Activated T-helper 1 cell treated with Interleukin-2 at 50 U/mL for 16 hours (primary cell): ENCODE results near the gene ENO1.

Experiments used
- DNase-seq: peaks from one replicate; pipeline ENCODE4 v3.0.0-alpha.2; 2020; ENCODE audit warnings: low read depth

The ENO1 gene

DNA sequence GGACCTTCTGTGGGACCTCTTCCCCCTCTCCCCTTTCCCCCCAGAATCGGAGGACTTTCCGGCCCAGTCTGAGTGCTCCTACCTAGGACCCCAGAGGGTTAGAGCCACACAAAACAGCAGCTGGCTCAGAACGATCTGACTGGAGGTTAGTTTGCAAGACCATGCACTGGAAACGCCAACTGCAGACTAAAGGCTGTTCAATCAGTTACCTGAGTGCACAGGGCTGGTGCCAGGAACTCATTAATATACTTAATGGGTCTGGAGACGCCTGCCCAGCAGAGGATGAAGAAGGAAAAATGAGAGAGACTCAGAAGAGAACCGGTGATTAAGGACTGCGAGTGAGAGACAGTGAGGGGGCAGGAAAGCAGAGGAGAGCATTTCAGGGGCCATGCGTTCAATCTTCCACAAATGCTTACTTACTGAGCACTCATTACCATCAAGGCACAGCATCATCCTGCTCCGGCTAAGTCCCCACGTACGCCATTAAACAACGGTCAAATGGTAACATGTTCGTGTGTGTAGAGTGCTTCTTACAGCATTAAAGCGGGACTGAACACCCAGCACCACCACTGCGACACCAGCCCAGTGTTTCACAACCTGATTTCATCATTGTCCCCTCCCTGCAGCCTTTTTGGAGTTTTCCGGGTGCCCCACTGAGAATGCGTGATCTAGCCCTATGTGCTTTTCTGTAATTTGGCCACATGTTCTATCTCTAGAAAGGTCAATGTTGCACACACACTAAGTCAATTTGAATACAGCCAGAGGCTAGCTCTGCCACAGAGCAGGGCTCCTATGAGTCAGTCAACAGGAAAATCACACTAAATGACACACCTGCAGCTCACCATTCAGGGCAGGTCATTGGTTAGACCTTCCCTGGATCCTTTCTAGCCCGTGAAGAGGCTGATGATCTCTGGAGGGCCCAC is 7.6 kb downstream of the ENO1 start:
- DNase-seq, result no peak

DNA sequence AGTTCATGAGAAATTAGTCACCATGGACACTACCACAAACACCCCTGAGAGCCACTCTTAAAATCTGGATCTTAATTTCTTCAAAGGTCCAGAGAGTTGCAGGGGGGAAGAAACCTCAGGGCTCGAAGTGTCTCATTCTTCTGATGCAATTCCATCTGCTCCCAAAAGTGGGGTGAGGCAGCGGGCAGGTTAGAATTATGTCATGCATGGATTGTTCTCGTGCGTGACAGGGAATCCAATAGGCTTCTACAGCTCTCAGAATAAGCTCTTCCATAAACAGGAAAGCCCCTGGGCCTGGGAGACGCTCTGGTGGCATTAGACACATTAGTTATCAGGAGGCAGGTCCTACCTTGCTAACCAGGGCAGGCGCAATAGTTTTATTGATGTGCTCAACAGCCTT is 8.4 kb downstream of the ENO1 start:
- DNase-seq, result no peak

DNA sequence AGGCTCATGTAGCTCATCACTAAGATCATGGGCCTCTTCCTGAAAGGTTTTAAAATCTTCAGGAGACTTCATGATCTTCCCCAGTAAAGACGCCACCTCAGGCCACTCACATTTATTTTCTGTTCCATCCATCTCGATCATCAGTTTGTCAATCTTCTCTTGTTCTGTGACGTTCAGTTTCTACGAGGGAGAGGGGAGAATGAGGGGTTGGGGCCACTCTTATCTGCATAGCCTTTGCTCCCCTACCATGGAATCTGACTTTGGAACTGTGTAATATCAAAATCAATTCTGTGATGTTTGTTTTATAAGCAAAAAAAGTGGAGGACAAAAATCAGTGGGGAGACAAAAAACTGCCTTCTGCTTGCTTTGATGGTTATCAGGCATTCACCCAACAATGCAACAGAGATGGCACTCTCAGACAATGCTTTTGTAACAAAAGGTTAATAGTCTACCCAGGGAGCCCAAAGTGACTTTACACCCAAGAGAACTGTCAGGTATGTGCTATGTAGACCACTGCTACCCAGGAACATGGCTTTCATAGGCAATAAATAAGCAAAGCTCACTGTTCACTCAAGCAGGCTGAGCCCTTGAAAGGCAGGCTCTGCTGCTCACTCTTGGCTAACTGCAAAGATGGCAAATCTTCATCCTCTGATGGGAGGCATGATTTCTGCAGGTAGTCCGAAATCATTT is 10.5 kb downstream of the ENO1 start:
- no peak for DNase-seq

DNA sequence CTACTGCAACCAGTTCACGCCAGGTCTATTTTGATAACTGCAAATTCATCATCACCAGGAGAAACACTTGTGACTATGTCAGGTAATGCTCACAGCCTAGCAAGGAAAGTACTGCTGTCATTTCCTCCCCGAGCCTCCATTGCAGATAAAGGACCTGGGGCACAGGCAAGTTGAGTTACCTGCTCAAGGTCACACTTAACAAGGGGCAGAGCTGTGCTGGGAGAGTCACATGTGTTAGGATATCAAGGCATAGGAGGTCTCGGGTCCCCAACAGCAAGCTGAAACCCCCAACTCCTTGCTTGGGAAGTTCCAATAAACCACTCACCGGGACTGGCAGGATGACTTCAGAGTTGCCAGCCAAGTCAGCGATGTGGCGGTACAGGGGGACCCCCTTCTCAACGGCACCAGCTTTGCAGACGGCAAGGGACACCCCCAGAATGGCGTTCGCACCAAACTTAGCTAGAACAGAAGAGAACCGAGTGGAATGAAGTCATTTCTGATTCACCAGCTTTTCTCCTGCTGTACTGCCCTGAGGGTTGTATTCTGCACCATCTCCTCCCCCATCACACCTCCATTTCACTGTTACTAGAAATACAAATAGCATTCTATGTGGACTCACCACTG is 11.6 kb downstream of the ENO1 start:
- no peak for DNase-seq

DNA sequence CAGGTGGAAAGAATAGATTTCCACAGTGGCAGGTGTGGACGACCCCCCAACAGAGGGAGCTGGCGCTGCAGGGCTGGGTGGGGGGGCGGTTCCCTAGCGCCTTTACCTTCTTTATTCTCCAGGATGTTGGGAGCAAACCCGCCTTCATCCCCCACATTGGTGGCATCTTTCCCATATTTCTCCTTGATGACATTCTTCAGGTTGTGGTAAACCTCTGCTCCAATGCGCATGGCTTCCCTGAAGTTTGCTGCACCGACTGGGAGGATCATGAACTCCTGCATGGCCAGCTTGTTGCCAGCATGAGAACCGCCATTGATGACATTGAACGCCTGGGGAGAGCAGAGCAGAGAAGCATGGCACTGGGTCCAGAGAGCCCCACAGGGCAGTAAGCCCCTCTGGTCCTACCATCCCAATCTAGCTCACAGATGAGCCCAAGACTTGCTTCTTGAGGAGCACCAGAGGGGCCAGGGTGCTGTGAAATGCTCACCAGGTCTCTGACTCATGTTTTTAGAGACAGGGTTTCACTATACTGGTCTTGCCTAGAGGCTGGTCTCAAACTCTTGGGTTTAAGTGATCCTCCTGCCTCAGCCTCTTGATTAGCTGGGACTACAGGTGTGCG is 12.2 kb downstream of the ENO1 start:
- no peak for DNase-seq

DNA sequence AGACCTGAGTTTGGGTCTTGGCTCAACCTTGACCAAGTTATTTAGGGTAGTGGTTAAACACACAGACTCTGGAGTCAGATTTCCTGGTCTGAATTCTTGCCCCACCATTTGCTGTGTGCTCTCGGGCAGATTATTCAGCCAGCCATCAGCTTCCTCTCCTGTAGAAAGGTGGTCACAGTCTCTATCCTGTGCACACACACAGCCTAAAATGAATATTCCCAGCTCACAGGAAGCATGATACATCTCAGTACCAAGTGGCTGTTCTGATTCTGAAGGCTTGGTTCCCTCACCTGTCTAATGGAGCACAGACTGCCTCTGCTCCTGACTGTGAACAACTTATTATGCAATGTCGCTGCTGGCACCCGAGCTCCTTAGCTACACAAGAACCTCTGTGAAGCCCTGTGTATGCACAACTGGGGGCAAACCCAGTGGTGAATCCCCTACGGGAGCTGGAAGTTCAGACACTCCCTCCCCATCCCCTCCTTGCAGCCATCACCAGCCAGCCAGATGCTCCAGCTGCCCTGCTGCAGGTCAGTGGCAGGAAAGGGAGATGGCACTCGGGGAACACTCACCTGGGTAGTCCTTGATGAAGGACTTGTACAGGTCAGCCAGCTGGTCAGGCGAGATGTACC is 13.7 kb downstream of the ENO1 start:
- no peak for DNase-seq

DNA sequence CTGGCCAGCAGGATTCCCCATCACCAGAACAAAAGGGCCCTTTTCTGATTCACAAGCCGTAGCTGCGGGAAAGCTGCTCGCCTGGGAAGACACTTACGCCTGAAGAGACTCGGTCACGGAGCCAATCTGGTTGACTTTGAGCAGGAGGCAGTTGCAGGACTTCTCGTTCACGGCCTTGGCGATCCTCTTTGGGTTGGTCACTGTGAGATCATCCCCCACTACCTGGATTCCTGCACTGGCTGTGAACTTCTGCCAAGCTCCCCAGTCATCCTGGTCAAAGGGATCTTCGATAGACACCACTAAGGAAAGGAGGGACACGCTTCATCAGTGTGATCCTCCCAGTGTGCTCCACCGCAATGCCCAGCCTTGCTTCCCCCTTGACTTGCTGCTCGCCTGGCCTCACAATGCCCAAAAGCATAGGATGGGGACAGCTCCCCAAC is 14.7 kb downstream of the ENO1 start:
- no peak for DNase-seq

DNA sequence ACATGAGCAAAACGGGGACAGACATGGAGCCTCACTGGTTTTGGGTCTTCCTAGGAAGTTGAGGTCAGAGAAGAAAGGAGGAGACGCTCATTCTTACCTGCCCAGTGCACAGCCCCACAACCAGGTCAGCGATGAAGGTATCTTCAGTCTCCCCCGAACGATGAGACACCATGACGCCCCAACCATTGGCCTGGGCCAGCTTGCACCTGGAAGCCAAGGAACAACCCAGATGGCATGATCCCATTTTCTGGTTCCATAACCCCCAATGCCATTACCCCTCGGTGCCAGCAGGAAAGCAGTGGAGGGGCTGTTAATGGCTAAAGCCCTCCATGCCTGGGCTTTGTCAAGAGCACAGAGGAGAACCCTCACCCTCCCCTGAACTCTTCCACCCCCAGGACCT is 15.3 kb downstream of the ENO1 start:
- no peak for DNase-seq

DNA sequence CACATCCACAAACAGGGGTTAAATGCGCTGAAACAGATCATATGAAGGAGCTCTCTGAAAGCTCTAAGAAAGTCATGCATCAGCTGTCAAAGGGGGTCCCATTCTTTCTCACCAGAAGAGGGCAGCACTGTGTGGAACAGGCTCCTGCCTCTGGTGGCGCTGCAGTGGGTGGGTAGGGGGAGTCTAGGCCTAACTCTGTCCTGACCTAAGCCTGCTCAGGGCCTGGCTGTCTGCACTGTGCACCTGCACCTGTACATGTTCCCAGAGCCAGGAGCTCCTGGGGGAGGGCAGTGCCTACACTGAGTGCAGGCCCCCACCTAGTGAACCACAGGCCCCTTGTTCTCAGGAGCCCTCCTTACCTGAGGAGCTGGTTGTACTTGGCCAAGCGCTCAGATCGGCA is 16.0 kb downstream of the ENO1 start:
- peak; percentile 18 for DNase-seq

DNA sequence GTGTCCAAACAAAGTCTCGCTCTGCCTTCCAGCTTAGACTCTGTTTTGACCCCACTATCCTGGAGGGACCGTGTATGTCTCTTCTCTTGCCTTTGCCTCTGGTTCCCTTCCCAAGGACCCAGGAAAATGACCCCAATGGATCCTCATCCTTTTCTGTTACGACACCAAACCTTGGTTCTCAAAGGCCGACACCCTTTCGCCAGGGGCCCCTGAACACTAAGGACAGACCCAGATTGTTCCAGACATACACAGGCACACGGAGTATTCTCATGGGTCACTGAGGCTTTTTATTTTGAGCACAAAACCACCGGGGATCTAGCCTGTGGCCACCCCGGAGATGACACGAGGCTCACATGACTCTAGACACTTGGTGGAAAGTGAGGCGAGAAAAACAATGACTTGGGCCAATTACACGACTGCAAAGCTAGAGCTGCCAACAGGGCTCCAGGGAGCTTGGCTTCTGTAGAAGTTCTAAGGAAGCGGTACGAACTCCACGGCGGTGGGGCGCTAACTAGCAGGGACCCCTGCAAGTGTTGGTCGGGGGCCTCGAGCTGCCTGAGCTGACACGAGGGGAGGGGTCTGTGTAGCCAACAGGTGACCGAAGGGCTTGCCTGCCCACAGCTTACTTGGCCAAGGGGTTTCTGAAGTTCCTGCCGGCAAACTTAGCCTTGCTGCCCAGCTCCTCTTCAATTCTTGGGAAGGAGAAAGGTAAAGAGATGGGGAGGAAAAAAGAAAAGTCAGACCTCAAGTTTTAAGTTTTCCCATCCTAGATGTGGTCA is 17.6 kb downstream of the ENO1 start:
- DNase-seq, result no peak

DNA sequence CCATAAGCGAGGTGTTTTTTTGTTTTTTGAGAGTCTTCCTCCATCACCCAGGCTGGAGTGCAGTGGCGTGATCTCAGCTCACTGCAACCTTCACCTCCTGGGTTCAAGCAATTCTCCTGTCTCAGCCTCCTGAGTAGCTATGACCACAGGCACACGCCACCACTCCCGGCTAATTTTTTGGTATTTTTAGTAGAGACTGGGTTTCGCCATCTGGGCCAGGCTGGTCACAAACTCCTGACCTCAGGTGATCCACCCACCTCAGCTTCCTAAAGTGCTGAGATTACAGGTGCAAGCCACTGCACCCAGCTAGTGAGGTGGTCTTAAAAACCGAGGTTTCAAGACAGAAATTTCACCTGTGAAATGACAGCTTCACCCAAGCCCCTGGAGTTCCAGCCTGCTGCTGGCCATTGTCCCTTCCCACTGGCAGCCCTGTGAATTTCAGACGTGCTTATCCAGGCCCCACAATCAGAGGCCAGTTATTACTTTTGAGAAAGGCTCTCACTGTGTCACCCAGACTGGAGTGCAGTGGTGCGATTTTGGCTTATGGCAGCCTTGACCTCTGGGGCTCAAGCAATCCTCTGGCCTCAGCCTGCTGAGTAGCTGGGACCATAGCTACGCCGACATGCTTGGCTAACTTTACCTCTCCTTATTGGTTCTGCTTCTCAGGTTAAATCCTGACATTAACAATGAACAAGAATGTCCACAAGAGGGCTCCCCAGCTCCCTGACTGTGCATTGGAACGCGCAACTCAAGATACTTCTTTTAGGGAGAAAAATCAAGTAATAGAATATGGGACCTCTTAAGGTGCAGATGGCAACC is 19.4 kb downstream of the ENO1 start:
- no peak for DNase-seq

DNA sequence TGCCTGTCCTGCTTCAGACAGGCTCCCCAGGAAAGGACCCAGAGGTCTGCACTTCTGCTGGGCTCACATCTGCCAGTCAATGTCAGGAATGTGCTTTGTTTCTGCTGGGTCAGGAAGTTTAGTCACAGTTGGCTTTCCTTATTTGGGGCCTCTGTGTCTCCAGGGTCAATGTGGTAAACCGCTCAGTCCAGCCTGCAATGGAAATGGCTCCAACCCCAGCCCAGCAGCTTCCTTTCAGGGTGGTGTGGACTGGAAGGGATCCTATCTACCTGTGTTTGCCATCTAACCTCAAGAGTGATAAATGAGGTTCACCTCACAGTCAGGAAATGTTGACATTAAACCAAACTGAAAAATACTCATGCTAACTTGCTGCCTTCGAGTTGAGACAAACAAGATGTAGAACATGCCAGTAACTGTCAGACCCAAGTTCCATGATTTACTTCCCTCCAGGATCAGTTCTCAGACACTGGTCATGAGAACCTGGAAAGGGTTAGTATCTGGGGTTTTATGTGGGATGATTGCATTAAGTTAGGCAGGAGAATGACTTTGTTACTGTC is 20.3 kb downstream of the ENO1 start:
- DNase-seq, result no peak

DNA sequence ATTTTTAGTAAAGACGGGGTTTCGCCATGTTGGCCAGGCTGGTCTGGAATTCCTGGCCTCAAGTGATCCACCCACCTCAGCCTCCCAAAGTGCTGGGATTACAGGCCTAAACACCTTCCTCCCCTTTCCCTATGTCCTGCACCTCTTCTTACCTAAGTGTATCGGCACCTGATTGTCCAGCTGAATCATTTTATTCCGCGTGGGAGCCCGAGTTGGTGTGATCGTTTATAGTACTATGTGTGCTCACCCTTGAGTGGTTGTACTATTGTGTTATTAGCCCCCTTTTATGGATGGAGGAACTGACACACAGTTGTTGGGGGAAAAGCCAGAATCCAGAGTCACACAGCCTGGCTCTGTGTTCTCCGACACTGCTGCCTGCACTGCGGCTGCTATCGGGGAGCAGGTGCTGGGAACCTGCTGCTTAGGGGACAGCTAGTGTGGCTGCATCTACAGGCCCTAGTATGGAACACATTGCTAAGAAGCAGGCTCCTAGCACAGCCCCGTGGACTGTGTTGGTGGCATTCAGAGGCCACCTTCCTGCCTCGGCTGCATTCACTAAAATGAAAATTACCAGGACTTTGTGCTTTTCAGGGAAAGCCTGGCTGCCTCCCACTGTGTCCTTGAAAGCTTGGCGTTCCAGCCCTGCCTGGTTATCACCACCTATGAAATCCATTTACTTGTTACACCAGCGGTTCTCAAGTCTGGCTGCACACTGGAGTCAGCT is 21.6 kb downstream of the ENO1 start:
- DNase-seq, result no peak

DNA sequence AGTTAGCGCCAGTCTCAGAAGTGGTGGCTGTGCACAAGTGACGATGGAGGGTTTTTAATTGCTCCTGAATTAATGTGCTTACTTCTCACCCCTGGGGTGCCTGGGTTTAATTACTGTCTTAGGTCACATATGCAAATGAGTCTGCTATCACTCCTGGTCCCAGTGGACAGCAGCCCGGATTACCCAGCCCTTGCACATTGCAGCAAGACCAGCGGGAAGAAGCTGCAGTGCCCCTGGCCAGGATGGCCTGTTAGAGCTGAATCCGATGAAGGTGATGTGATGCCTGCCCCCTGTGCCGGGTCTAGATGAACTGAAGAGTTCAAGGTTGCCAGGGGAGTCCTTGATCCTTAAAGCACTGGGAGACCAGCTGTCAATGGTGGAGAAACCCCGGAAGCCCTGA is 24.2 kb downstream of the ENO1 start:
- no peak for DNase-seq

DNA sequence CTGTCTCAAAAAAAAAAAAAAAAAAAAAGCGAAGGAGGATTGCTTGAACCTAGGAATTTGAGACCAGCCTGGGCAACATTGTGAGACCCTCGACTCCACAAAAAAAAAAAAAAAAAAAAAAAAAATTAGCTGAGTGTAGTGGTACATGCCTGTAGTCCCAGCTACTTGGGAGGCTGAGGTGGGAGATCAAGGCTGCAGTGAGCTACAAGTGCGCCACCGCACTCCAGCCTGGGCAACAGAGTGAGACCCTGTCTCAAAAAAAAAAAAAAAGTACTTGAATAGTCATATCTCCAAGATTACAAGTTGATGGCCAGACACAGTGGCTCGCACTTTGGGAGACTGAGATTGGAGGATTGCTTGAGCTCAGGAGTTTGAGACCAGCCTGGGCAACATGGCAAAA is 27.4 kb downstream of the ENO1 start:
- no peak for DNase-seq

DNA sequence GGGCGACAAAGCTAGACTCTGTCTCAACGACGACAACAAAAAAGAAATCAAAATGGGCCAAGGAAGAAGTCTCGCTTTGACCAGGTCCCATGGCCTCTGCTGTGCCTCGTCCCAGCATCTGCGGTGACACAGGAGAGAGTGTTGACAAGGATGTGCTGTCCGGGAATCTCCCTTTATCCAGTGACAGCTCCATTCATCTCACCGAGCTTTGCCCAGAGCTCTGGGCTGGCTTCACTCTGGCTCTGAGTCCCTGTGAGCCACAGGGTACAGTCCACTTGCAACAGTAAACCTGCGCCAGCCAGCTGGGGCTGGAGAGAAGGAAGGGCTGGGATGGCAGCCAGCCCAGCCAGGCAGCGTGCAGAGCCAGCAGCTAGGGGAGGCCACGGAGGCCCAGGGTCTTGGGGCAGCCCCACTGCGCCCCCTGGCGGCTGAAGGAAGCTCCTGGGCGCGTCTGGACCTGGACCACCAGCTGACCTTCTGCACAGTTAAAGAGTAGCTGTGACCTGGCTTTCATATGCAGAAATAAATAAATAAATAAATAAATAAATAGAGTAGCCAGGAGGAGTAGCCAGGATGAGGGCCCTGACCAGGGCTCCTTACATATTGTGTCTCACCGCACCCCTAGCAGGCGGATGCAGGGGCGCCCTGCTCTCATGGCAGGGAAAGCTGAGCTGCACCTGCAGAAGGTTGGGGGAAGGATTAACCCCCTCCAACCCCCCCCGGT is 29.7 kb downstream of the ENO1 start:
- peak; percentile 53 for DNase-seq

DNA sequence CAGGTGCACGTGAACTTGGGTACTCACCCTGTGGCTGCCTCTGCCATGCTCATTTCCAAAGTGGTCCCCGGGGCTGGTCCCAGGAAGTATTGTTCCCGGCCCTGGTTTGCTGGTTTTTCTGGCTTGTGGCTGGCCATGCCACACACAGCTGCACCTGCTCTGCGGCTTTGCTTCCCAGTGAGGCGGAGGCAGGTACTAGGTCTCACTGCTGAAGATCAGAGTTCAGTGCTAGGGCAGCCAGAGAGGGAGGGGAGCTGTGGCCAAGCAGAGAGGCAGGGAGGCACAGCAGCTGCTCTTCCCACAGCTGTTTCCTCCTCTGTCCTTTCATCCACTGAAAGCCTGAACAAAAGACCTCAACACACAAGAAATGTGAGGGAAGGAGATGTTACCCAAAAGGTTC is 30.5 kb downstream of the ENO1 start:
- DNase-seq, result no peak

DNA sequence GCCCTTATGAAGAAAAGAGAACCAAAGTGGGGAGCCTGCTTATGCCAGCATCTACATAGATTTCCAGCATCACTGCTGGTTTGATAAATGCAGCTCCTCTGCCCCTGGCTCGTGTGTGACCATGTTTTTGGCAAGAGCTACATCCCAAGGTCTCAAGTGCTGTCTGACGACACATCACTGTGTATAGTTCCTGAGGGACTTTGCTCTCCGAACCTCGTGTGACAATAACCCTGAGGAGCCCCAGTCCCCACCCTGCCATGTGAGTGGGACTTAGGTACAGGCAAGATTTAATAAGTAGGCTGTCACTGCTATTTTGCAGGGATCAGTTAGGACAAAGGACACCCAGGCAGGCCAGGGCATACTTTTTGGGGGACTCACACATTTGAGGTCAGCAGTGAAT is 32.2 kb downstream of the ENO1 start:
- DNase-seq, result no peak
